Activated naive CD8-positive, alpha-beta T cell treated with anti-CD3 and anti-CD28 coated beads, Interleukin-2, amount 50 U/mL, for 24 hours (primary cell): ENCODE results near the gene MICAL2.

Source experiments
- ATAC-seq: fragments of 150-1000 bp; cut with Tn5 transposase; one replicate; pipeline ENCODE4 v1.10.0; 2021
- DNase-seq: peaks from one replicate; pipeline ENCODE4 v3.0.0; 2021
- H3K27ac Mint-ChIP-seq: one replicate; pipeline ENCODE4 v1.8.0; 2021; ENCODE audit warnings: mild to moderate bottlenecking, mixed read lengths
- H3K27me3 Mint-ChIP-seq: one replicate; pipeline ENCODE4 v1.8.0; 2021; ENCODE audit warnings: mixed read lengths
- H3K36me3 Mint-ChIP-seq: one replicate; pipeline ENCODE4 v1.8.0; 2021; ENCODE audit warnings: low read depth, mixed read lengths
- H3K4me1 Mint-ChIP-seq: one replicate; pipeline ENCODE4 v1.8.0; 2021; ENCODE audit warnings: mixed read lengths
- H3K4me3 Mint-ChIP-seq: one replicate; pipeline ENCODE4 v1.8.0; 2021; ENCODE audit warnings: mild to moderate bottlenecking, moderate library complexity, mixed read lengths
- H3K9me3 Mint-ChIP-seq: one replicate; pipeline ENCODE4 v1.8.0; 2021; ENCODE audit warnings: mixed read lengths

Gene MICAL2

GRCh38 chr11:12110201-12110713 is at the start of gene MICAL2:
TSS of gene MICAL2 (plus strand) at chr11:12110590. CDS start at chr11:12162156, 51,566 bp downstream.
- DNase-seq (peak; percentile 89), ATAC-seq (peak; percentile 97)
- H3K4me3 Mint-ChIP-seq = peak within 1 kb of the TSS; percentile 82
- peak within 1 kb of the TSS; percentile 82 for H3K27ac Mint-ChIP-seq
- no peaks in the 10 kb centered on the region for H3K9me3 Mint-ChIP-seq
- H3K27me3 Mint-ChIP-seq = no peaks in the 10 kb centered on the region
- peaks cover 28% of the 10 kb centered on the region for H3K4me1 Mint-ChIP-seq
- peaks cover 4% of the 10 kb centered on the region for H3K36me3 Mint-ChIP-seq

- Mint-ChIP-seq H3K9me3 (peaks cover 5% of the 10 kb centered on the region), H3K4me1 (peaks cover 9% of the 10 kb centered on the region), H3K27ac (no peak overlapping the region), H3K27me3 (no peaks in the 10 kb centered on the region), H3K4me3 (no peak overlapping the region), H3K36me3 (no peaks in the 10 kb centered on the region)
- ATAC-seq (no peak), DNase-seq (no peak)
Observed at GRCh38 chr11:12061851-12062560, 48.4 kb upstream of the MICAL2 start.

- H3K27me3 Mint-ChIP-seq = no peaks in the 10 kb centered on the region
- DNase-seq (no peak), ATAC-seq (no peak)
- H3K4me3 Mint-ChIP-seq = no peak overlapping the region
- peaks cover 5% of the 10 kb centered on the region for H3K9me3 Mint-ChIP-seq
- peaks cover 9% of the 10 kb centered on the region for H3K4me1 Mint-ChIP-seq
- H3K27ac Mint-ChIP-seq = no peak overlapping the region
- H3K36me3 Mint-ChIP-seq = no peaks in the 10 kb centered on the region
Observed at GRCh38 chr11:12063251-12063650, 47.1 kb upstream of the MICAL2 start.

GRCh38 chr11:12064136-12064953 is 46.0 kb upstream of the MICAL2 start:
- Mint-ChIP-seq H3K4me1 (peaks cover 9% of the 10 kb centered on the region), H3K9me3 (peaks cover 5% of the 10 kb centered on the region), H3K27me3 (peaks cover 3% of the 10 kb centered on the region), H3K4me3 (no peak overlapping the region), H3K36me3 (no peaks in the 10 kb centered on the region), H3K27ac (no peak overlapping the region)
- DNase-seq (no peak), ATAC-seq (no peak)

GRCh38 chr11:12064954-12065280 is 45.5 kb upstream of the MICAL2 start:
- H3K4me1 Mint-ChIP-seq = peaks cover 9% of the 10 kb centered on the region
- ATAC-seq = no peak
- H3K9me3 Mint-ChIP-seq = peaks cover 5% of the 10 kb centered on the region
- H3K36me3 Mint-ChIP-seq = no peaks in the 10 kb centered on the region
- DNase-seq = no peak
- peaks cover 3% of the 10 kb centered on the region for H3K27me3 Mint-ChIP-seq
- no peak overlapping the region for H3K27ac Mint-ChIP-seq
- no peak overlapping the region for H3K4me3 Mint-ChIP-seq

GRCh38 chr11:12066056-12066798 is 44.2 kb upstream of the MICAL2 start:
- no peak for ATAC-seq
- H3K9me3 Mint-ChIP-seq = peaks cover 5% of the 10 kb centered on the region
- H3K27me3 Mint-ChIP-seq = peaks cover 3% of the 10 kb centered on the region
- no peak for DNase-seq
- no peaks in the 10 kb centered on the region for H3K36me3 Mint-ChIP-seq
- H3K4me3 Mint-ChIP-seq = no peak overlapping the region
- peaks cover 9% of the 10 kb centered on the region for H3K4me1 Mint-ChIP-seq
- H3K27ac Mint-ChIP-seq = no peak overlapping the region

- Mint-ChIP-seq H3K36me3 (no peaks in the 10 kb centered on the region), H3K4me3 (no peak overlapping the region), H3K27ac (no peak overlapping the region), H3K4me1 (peaks cover 8% of the 10 kb centered on the region), H3K9me3 (peaks cover 5% of the 10 kb centered on the region), H3K27me3 (peaks cover 3% of the 10 kb centered on the region)
- DNase-seq (no peak), ATAC-seq (no peak)
Observed at GRCh38 chr11:12066799-12067508, 43.4 kb upstream of the MICAL2 start.

GRCh38 chr11:12067796-12068357 is 42.5 kb upstream of the MICAL2 start:
- no peak overlapping the region for H3K4me3 Mint-ChIP-seq
- H3K4me1 Mint-ChIP-seq = peaks cover 9% of the 10 kb centered on the region
- no peaks in the 10 kb centered on the region for H3K36me3 Mint-ChIP-seq
- ATAC-seq (no peak), DNase-seq (no peak)
- H3K9me3 Mint-ChIP-seq = peaks cover 5% of the 10 kb centered on the region
- H3K27me3 Mint-ChIP-seq = peaks cover 3% of the 10 kb centered on the region
- peak overlapping the region; percentile 21 for H3K27ac Mint-ChIP-seq

GRCh38 chr11:12069066-12069676 is 41.2 kb upstream of the MICAL2 start:
- H3K4me3 Mint-ChIP-seq = no peak overlapping the region
- no peaks in the 10 kb centered on the region for H3K36me3 Mint-ChIP-seq
- H3K27me3 Mint-ChIP-seq = peaks cover 3% of the 10 kb centered on the region
- H3K4me1 Mint-ChIP-seq = peaks cover 6% of the 10 kb centered on the region
- H3K9me3 Mint-ChIP-seq = peaks cover 3% of the 10 kb centered on the region
- peak overlapping the region; percentile 42 for H3K27ac Mint-ChIP-seq
- DNase-seq = no peak
- no peak for ATAC-seq

- Mint-ChIP-seq H3K9me3 (no peaks in the 10 kb centered on the region), H3K4me3 (no peak overlapping the region), H3K4me1 (peaks cover 4% of the 10 kb centered on the region), H3K36me3 (no peaks in the 10 kb centered on the region), H3K27ac (no peak overlapping the region), H3K27me3 (peaks cover 3% of the 10 kb centered on the region)
- no peak for ATAC-seq
- no peak for DNase-seq
Observed at GRCh38 chr11:12070446-12071267, 39.7 kb upstream of the MICAL2 start.

GRCh38 chr11:12071574-12071973 is 38.8 kb upstream of the MICAL2 start:
- Mint-ChIP-seq H3K27me3 (peaks cover 3% of the 10 kb centered on the region), H3K4me1 (peaks cover 4% of the 10 kb centered on the region), H3K4me3 (no peak overlapping the region), H3K27ac (no peak overlapping the region), H3K36me3 (no peaks in the 10 kb centered on the region), H3K9me3 (no peaks in the 10 kb centered on the region)
- ATAC-seq = no peak
- DNase-seq = no peak

GRCh38 chr11:12073436-12073835 is 37.0 kb upstream of the MICAL2 start:
- no peak overlapping the region for H3K27ac Mint-ChIP-seq
- no peak for ATAC-seq
- no peaks in the 10 kb centered on the region for H3K36me3 Mint-ChIP-seq

GRCh38 chr11:12073886-12074285 is 36.5 kb upstream of the MICAL2 start:
- H3K27me3 Mint-ChIP-seq = peaks cover 2% of the 10 kb centered on the region
- H3K4me3 Mint-ChIP-seq = no peak overlapping the region
- peaks cover 4% of the 10 kb centered on the region for H3K4me1 Mint-ChIP-seq
- no peak for DNase-seq
- H3K36me3 Mint-ChIP-seq = no peaks in the 10 kb centered on the region
- H3K9me3 Mint-ChIP-seq = no peaks in the 10 kb centered on the region
- no peak overlapping the region for H3K27ac Mint-ChIP-seq
- no peak for ATAC-seq

More at GRCh38 chr11:12073436-12073835, 37.0 kb upstream of the MICAL2 start:
- H3K9me3 Mint-ChIP-seq = no peaks in the 10 kb centered on the region
- DNase-seq = no peak
- peaks cover 3% of the 10 kb centered on the region for H3K27me3 Mint-ChIP-seq
- H3K4me1 Mint-ChIP-seq = peaks cover 4% of the 10 kb centered on the region
- H3K4me3 Mint-ChIP-seq = no peak overlapping the region
